Measurements from ENCODE around the gene ABCF1.

- no peak for TF ChIP-seq ELK1 (CRISPR knock-in tag; IDR thresholded peaks at IDR 0.05)
- no peak for TF ChIP-seq TAF1 (IDR thresholded peaks at IDR 0.05; ENCODE audit: control insufficient read depth, extremely low read depth, insufficient read depth, low read length, severe bottlenecking)
Observed at GRCh38 chr6:30615219-30615957, 44.1 kb downstream of the ABCF1 start.

Measured in K562 (cell line).